GM23338 (cell line): ENCODE data around the gene HRAS. TPM values are rescaled to one million over a fixed set of nuclear protein-coding genes. Genes with fewer than 3 reads are reported as not detected.

Experiments
- ATAC-seq: fragments of 200-7000 bp; cut with Tn5 transposase; 3 replicates; pipeline ENCODE4 v1.9.1; 2020
- DNase-seq: peaks from one replicate; pipeline ENCODE4 v3.0.0-alpha.2; 2015; ENCODE audit warnings: low spot score
- H2AFZ ChIP-seq: fragments of 200-600 bp; sonication (generic); 2 replicates; pipeline ENCODE4 v1.8.0; 2016; ENCODE audit warnings: antibody characterized with exemption, mild to moderate bottlenecking, moderate library complexity
- H3F3A ChIP-seq: fragments of 200-600 bp; sonication (generic); replicated peaks from 2 replicates; pipeline ENCODE4 v1.8.0; 2017; ENCODE audit warnings: antibody characterized with exemption, mixed run types, low read depth
- H3K27ac ChIP-seq: fragments of 200-600 bp; sonication (generic); 2 replicates; pipeline ENCODE4 v1.6.1; 2016; ENCODE audit warnings: low read depth
- H3K27me3 ChIP-seq: fragments of 200-600 bp; sonication (generic); 2 replicates; pipeline ENCODE4 v1.8.0; 2016; ENCODE audit warnings: mild to moderate bottlenecking, mixed run types, moderate library complexity; ENCODE audit not compliant: insufficient read depth
- H3K36me3 ChIP-seq: fragments of 200-600 bp; sonication (generic); 2 replicates; pipeline ENCODE4 v1.8.0; 2016; ENCODE audit warnings: mild to moderate bottlenecking; ENCODE audit not compliant: insufficient read depth
- H3K4me1 ChIP-seq: fragments of 200-600 bp; sonication (generic); 2 replicates; pipeline ENCODE4 v1.8.0; 2016; ENCODE audit warnings: mild to moderate bottlenecking, moderate library complexity; ENCODE audit not compliant: insufficient read depth
- H3K4me2 ChIP-seq: fragments of 200-600 bp; sonication (generic); 2 replicates; pipeline ENCODE4 v1.7.1; 2017; ENCODE audit warnings: mixed run types
- H3K4me3 ChIP-seq: fragments of 200-600 bp; sonication (generic); 2 replicates; pipeline ENCODE4 v1.6.1; 2016; ENCODE audit warnings: mixed run types
- H3K79me2 ChIP-seq: fragments of 200-600 bp; sonication (generic); replicated peaks from 2 replicates; pipeline ENCODE4 v1.8.0; 2017; ENCODE audit warnings: mild to moderate bottlenecking; ENCODE audit not compliant: insufficient read depth
- H3K9me2 ChIP-seq: fragments of 200-600 bp; sonication (generic); 2 replicates; pipeline ENCODE4 v1.8.0; 2017; ENCODE audit not compliant: insufficient read depth
- H4K20me1 ChIP-seq: fragments of 200-600 bp; sonication (generic); replicated peaks from 2 replicates; pipeline ENCODE4 v1.8.0; 2017; ENCODE audit warnings: mild to moderate bottlenecking; ENCODE audit not compliant: insufficient read depth
- H3K27ac Mint-ChIP-seq: 2 replicates; pipeline ENCODE4 v1.8.0; 2020; ENCODE audit warnings: inconsistent platforms, mild to moderate bottlenecking, moderate library complexity, mixed read lengths
- H3K27me3 Mint-ChIP-seq: 3 replicates; pipeline ENCODE4 v1.8.0; 2022; ENCODE audit warnings: low read depth, mild to moderate bottlenecking, moderate library complexity, mixed read lengths, inconsistent platforms; ENCODE audit not compliant: insufficient read depth, poor library complexity
- H3K36me3 Mint-ChIP-seq: 3 replicates; pipeline ENCODE4 v1.8.0; 2021; ENCODE audit warnings: low read depth, mild to moderate bottlenecking, inconsistent platforms, moderate library complexity, mixed read lengths
- H3K4me1 Mint-ChIP-seq: 3 replicates; pipeline ENCODE4 v1.8.0; 2020; ENCODE audit warnings: mild to moderate bottlenecking, inconsistent platforms, mixed read lengths
- H3K4me3 Mint-ChIP-seq: 3 replicates; pipeline ENCODE4 v1.8.0; 2021; ENCODE audit warnings: moderate library complexity, mild to moderate bottlenecking, inconsistent platforms, mixed read lengths
- H3K9me3 Mint-ChIP-seq: 3 replicates; pipeline ENCODE4 v1.8.0; 2020; ENCODE audit warnings: moderate library complexity, mild to moderate bottlenecking, inconsistent platforms, mixed read lengths
- CREB1 ChIP-seq: fragments of 250-450 bp; sonication (Bioruptor Pico); IDR thresholded peaks from 2 replicates; pipeline ENCODE4 v1.5.0; 2020; ENCODE audit warnings: low read depth, mild to moderate bottlenecking, moderate library complexity
- EZH2 ChIP-seq: fragments of 200-600 bp; sonication (generic); IDR thresholded peaks from one replicate; pipeline ENCODE4 v1.8.0; 2017; ENCODE audit warnings: antibody characterized with exemption, mild to moderate bottlenecking, low read depth; ENCODE audit not compliant: unreplicated experiment
- EZH2phosphoT487 ChIP-seq: fragments of 200-600 bp; sonication (generic); IDR thresholded peaks from one replicate; pipeline ENCODE4 v1.8.1; 2018; ENCODE audit warnings: antibody characterized with exemption; ENCODE audit not compliant: unreplicated experiment
- JUNB ChIP-seq: IDR thresholded peaks from one replicate; pipeline ENCODE4 v1.6.1; 2016; ENCODE audit warnings: antibody characterized with exemption; ENCODE audit not compliant: unreplicated experiment
- NANOG ChIP-seq: IDR thresholded peaks from 2 replicates; pipeline ENCODE4 v1.6.1; 2016; ENCODE audit warnings: antibody characterized with exemption, borderline replicate concordance
- POLR2AphosphoS5 ChIP-seq: IDR thresholded peaks from 2 replicates; pipeline ENCODE4 v1.6.1; 2016; ENCODE audit warnings: antibody characterized with exemption, low read depth
- REST ChIP-seq: IDR thresholded peaks from one replicate; pipeline ENCODE4 v1.6.1; 2018; ENCODE audit warnings: antibody characterized with exemption; ENCODE audit not compliant: unreplicated experiment
- STAT1 ChIP-seq: IDR thresholded peaks from one replicate; pipeline ENCODE4 v1.6.1; 2016; ENCODE audit warnings: antibody characterized with exemption; ENCODE audit not compliant: unreplicated experiment
- ZNF114 ChIP-seq: fragments of 250-450 bp; sonication (Bioruptor Pico); IDR thresholded peaks from 2 replicates; pipeline ENCODE4 v1.5.0; 2020; ENCODE audit warnings: mild to moderate bottlenecking, moderate library complexity
- ZNF331 ChIP-seq: fragments of 250-450 bp; sonication (Bioruptor Pico); IDR thresholded peaks from 2 replicates; pipeline ENCODE4 v1.5.0; 2020; ENCODE audit warnings: low read depth, mild to moderate bottlenecking, moderate library complexity
- polyA plus RNA-seq: library from polyadenylated mRNA; unstranded; fragments of >200 nt; fragmentation: Nextera tagmentation; extraction: Ambion mirVana; gene quantifications from 2 replicates; pipeline ENCODE4 v1.2.1, GENCODE V29; 2016
- total RNA-seq: library from RNA; depleted of rRNA; stranded (reverse); fragments of >200 nt; shearing (Covaris generic); gene quantifications from 2 replicates; pipeline ENCODE4 v1.2.3, GENCODE V29; 2014
- TF ChIP-seq, protein P1 (sequence below), 2 experiments: fragments of 200-600 bp in 1 of 2; sonication (generic) in 1 of 2; conservative IDR thresholded peaks; 2 replicates each; pipeline versions ENCODE4 v1.5.1 to v1.6.1; 2016 to 2017; ENCODE audit warnings: antibody characterized with exemption in 2 of 2, low read depth in 2 of 2, mild to moderate bottlenecking in 2 of 2, moderate library complexity in 1 of 2
- TF ChIP-seq, protein P2 (sequence below): fragments of 250-450 bp; sonication (Bioruptor Pico); IDR thresholded peaks from 2 replicates; pipeline ENCODE4 v1.5.0; 2020; ENCODE audit warnings: mild to moderate bottlenecking, moderate library complexity
- TF ChIP-seq, protein P3 (sequence below): IDR thresholded peaks from 2 replicates; pipeline ENCODE4 v1.6.1; 2016; ENCODE audit warnings: antibody characterized with exemption

Gene HRAS
- total and polyA plus RNA-seq, 2 experiments from 2014 or later: 37.9 to 48.7 TPM

- Histone ChIP-seq H3K4me2 (no peak overlapping the region), H3K79me2 (no peaks in the 10 kb centered on the region), H3K27me3 (no peaks in the 10 kb centered on the region), H3F3A (no peaks in the 10 kb centered on the region), H3K9me2 (no peaks in the 10 kb centered on the region), H3K4me1 (no peaks in the 10 kb centered on the region), H4K20me1 (no peaks in the 10 kb centered on the region), H3K4me3 (no peak overlapping the region), H2AFZ (no peak overlapping the region), H3K27ac (no peak overlapping the region), H3K36me3 (no peaks in the 10 kb centered on the region)
- Mint-ChIP-seq H3K4me3 (no peak overlapping the region), H3K27ac (no peak overlapping the region), H3K27me3 (peaks cover 12% of the 10 kb centered on the region), H3K9me3 (peaks cover 4% of the 10 kb centered on the region; the same call in 1 of the 3 replicates), H3K4me1 (no peaks in the 10 kb centered on the region), H3K36me3 (peaks cover 16% of the 10 kb centered on the region)
- no peak for TF ChIP-seq NANOG
- no peak for TF ChIP-seq EZH2phosphoT487
- TF ChIP-seq POLR2AphosphoS5: no peak
- no peak for TF ChIP-seq STAT1
- TF ChIP-seq, protein P1, sequence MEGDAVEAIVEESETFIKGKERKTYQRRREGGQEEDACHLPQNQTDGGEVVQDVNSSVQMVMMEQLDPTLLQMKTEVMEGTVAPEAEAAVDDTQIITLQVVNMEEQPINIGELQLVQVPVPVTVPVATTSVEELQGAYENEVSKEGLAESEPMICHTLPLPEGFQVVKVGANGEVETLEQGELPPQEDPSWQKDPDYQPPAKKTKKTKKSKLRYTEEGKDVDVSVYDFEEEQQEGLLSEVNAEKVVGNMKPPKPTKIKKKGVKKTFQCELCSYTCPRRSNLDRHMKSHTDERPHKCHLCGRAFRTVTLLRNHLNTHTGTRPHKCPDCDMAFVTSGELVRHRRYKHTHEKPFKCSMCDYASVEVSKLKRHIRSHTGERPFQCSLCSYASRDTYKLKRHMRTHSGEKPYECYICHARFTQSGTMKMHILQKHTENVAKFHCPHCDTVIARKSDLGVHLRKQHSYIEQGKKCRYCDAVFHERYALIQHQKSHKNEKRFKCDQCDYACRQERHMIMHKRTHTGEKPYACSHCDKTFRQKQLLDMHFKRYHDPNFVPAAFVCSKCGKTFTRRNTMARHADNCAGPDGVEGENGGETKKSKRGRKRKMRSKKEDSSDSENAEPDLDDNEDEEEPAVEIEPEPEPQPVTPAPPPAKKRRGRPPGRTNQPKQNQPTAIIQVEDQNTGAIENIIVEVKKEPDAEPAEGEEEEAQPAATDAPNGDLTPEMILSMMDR (conservative IDR thresholded peaks at IDR 0.05; ENCODE audit: low read depth in 2 of 2): no peak
- no peak for TF ChIP-seq JUNB
- TF ChIP-seq, protein P2, sequence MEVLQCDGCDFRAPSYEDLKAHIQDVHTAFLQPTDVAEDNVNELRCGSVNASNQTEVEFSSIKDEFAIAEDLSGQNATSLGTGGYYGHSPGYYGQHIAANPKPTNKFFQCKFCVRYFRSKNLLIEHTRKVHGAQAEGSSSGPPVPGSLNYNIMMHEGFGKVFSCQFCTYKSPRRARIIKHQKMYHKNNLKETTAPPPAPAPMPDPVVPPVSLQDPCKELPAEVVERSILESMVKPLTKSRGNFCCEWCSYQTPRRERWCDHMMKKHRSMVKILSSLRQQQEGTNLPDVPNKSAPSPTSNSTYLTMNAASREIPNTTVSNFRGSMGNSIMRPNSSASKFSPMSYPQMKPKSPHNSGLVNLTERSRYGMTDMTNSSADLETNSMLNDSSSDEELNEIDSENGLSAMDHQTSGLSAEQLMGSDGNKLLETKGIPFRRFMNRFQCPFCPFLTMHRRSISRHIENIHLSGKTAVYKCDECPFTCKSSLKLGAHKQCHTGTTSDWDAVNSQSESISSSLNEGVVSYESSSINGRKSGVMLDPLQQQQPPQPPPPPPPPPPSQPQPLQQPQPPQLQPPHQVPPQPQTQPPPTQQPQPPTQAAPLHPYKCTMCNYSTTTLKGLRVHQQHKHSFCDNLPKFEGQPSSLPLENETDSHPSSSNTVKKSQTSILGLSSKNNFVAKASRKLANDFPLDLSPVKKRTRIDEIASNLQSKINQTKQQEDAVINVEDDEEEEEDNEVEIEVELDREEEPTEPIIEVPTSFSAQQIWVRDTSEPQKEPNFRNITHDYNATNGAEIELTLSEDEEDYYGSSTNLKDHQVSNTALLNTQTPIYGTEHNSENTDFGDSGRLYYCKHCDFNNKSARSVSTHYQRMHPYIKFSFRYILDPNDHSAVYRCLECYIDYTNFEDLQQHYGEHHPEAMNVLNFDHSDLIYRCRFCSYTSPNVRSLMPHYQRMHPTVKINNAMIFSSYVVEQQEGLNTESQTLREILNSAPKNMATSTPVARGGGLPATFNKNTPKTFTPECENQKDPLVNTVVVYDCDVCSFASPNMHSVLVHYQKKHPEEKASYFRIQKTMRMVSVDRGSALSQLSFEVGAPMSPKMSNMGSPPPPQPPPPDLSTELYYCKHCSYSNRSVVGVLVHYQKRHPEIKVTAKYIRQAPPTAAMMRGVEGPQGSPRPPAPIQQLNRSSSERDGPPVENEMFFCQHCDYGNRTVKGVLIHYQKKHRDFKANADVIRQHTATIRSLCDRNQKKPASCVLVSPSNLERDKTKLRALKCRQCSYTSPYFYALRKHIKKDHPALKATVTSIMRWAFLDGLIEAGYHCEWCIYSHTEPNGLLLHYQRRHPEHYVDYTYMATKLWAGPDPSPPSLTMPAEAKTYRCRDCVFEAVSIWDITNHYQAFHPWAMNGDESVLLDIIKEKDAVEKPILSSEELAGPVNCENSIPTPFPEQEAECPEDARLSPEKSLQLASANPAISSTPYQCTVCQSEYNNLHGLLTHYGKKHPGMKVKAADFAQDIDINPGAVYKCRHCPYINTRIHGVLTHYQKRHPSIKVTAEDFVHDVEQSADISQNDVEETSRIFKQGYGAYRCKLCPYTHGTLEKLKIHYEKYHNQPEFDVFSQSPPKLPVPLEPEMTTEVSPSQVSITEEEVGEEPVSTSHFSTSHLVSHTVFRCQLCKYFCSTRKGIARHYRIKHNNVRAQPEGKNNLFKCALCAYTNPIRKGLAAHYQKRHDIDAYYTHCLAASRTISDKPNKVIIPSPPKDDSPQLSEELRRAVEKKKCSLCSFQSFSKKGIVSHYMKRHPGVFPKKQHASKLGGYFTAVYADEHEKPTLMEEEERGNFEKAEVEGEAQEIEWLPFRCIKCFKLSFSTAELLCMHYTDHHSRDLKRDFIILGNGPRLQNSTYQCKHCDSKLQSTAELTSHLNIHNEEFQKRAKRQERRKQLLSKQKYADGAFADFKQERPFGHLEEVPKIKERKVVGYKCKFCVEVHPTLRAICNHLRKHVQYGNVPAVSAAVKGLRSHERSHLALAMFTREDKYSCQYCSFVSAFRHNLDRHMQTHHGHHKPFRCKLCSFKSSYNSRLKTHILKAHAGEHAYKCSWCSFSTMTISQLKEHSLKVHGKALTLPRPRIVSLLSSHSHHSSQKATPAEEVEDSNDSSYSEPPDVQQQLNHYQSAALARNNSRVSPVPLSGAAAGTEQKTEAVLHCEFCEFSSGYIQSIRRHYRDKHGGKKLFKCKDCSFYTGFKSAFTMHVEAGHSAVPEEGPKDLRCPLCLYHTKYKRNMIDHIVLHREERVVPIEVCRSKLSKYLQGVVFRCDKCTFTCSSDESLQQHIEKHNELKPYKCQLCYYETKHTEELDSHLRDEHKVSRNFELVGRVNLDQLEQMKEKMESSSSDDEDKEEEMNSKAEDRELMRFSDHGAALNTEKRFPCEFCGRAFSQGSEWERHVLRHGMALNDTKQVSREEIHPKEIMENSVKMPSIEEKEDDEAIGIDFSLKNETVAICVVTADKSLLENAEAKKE (CRISPR knock-in tag): no peak
- no peak for TF ChIP-seq REST
- no peak for TF ChIP-seq CREB1 (CRISPR knock-in tag)
- no peak for TF ChIP-seq EZH2
- TF ChIP-seq, protein P3, sequence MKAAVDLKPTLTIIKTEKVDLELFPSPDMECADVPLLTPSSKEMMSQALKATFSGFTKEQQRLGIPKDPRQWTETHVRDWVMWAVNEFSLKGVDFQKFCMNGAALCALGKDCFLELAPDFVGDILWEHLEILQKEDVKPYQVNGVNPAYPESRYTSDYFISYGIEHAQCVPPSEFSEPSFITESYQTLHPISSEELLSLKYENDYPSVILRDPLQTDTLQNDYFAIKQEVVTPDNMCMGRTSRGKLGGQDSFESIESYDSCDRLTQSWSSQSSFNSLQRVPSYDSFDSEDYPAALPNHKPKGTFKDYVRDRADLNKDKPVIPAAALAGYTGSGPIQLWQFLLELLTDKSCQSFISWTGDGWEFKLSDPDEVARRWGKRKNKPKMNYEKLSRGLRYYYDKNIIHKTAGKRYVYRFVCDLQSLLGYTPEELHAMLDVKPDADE: no peak
- no peak for TF ChIP-seq ZNF331
- no peak for TF ChIP-seq ZNF114 (CRISPR knock-in tag)
- ATAC-seq (no peak), DNase-seq (no peak)
Measured at GRCh38 chr11:490930-491260, 44.5 kb downstream of the HRAS start.
